GM12874 (cell line): ENCODE results near the gene EFEMP2.

ENCODE experiments used
- TF ChIP-seq, protein P1 (sequence below): IDR thresholded peaks from 2 replicates; pipeline ENCODE4 v1.5.1; 2011; ENCODE audit warnings: low read depth, mild to moderate bottlenecking, control low read depth, low read length, moderate library complexity; ENCODE audit not compliant: insufficient read depth

EFEMP2 gene

DNA sequence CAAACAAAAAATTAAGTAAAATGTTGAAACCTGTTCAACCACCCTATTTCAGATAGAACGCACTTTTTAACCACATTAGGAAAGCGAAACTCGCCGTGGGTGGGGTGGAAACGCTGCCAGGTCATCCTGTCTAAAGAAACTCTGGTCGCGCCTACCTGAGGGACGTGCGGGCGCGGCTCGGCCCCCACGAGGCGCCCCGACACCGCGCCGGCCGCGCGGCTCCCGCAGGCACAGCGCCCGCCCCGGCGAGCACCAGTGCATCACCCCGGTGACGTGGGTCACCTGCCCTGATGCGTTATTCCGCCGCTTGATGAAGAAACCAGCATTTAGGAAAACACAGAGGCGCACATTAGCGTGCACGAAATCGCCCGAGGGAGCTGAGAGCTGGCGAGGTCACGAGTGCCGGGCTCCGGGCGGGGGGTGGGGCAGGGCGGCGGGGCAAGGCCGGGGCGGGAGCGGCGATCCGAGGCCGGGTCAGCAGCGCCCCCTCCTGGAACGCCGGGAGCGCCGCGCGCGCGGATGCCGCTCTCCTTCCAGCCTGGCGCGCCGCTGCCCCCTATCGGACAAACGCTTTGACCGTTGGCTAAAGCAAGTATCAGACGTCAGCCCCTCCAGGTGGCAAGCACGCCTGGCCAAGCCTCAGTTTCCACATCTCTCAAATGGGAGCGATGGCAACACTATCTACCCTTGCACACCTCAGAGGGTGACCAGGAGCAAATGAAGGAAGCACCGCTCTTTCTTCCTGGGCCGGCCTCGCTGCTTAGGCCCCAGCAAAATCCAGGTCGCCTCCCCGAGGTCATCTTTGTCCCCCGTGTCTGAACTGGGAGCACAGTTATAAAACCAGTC is 54.5 kb downstream of the EFEMP2 start:
- TF ChIP-seq, protein P1, sequence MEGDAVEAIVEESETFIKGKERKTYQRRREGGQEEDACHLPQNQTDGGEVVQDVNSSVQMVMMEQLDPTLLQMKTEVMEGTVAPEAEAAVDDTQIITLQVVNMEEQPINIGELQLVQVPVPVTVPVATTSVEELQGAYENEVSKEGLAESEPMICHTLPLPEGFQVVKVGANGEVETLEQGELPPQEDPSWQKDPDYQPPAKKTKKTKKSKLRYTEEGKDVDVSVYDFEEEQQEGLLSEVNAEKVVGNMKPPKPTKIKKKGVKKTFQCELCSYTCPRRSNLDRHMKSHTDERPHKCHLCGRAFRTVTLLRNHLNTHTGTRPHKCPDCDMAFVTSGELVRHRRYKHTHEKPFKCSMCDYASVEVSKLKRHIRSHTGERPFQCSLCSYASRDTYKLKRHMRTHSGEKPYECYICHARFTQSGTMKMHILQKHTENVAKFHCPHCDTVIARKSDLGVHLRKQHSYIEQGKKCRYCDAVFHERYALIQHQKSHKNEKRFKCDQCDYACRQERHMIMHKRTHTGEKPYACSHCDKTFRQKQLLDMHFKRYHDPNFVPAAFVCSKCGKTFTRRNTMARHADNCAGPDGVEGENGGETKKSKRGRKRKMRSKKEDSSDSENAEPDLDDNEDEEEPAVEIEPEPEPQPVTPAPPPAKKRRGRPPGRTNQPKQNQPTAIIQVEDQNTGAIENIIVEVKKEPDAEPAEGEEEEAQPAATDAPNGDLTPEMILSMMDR = peak; percentile 100

GRCh38 chr11:65817312-65817834 is 55.2 kb downstream of the EFEMP2 start:
- TF ChIP-seq, protein P1 = no peak

DNA sequence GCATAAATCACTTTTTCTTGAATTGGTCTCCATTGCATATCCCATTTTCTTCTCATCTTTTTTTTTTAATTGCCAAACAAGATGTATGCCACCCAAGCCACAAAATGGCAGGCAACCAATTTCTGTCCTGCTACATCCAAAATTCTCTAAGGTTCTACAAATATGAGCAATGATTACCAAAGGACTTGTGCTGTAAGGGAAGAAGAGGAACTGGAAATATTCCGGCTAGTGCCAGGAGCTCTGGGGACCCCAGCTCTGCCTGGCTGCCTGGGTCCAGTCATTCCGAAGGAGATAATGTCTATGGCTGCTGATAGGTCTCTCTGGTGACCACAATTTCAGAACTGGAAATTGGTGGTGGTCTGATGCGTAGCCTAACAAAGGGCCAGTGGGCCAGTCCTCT is 55.9 kb downstream of the EFEMP2 start:
- TF ChIP-seq, protein P1 = no peak
